Sciatic nerve (tissue), 2 donors: ENCODE measurements around the gene ADAP1. TPM values are rescaled to one million over a fixed set of nuclear protein-coding genes. Genes with fewer than 3 reads are reported as not detected.

Experiments
- ATAC-seq: fragments of 200-7000 bp; cut with Tn5 transposase; one replicate; pipeline ENCODE4 v1.9.1; 2020; ENCODE audit warnings: mild to moderate bottlenecking, moderate library complexity
- DNase-seq: peaks from one replicate; pipeline ENCODE4 v3.0.0-alpha.2; 2020; ENCODE audit warnings: low spot score
- intact Hi-C: fragments of 100-400 bp; cut with DNase I; formaldehyde crosslinking; loops from one replicate; pipeline ENCODE4 v1.14.2; 2022
- total RNA-seq: library from RNA; stranded (reverse); fragmentation: NEBNext Ultra II Directional; extraction: Animal tissue kit (Norgen Biotek cat#: 25700); gene quantifications from one replicate; pipeline ENCODE4 v1.2.1, GENCODE V29; 2021
- donor health status: DM: no; HTN: no; CAD: no.
- donor health status: DM: no; HTN: no; CAD: no.

ADAP1 gene
- total RNA-seq, 1 donor from 2014 or later = 42.8 TPM

GRCh38 chr7:990933-991728 lies 36.7 kb upstream of the ADAP1 start:
- intact Hi-C loops = no loop called here
- DNase-seq (no peak), ATAC-seq (no peak)

DNA sequence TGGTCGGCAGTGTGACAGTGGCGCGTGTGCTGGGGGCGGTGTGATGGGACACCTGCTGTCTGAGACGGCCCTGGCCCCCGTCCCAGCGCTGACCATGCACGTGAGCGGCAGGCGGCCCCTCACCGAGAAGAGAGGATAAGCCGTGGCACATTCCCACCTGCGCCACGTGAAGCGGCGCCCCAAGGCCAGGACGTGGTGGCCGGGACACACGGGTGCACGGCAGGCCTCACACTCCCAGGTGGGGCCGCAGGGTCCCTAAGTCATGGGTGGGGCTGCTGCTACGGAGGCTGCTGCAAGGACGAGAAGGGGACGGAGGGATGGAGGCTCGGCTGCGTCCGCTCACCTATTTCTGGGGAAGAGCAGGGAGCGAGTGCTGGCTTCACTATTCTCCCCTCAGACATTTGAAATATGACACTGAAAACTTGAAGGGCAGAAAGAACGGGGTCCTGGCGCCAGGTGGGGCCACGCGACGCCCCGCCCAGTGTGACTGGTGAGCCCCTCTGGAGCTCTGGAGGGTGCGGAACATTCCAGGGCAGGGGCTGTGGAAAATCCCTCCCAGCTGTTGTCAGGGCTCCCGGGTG lies 36.0 kb upstream of the ADAP1 start:
- ATAC-seq = no peak
- DNase-seq = no peak
- intact Hi-C loops = no loop called here

DNA sequence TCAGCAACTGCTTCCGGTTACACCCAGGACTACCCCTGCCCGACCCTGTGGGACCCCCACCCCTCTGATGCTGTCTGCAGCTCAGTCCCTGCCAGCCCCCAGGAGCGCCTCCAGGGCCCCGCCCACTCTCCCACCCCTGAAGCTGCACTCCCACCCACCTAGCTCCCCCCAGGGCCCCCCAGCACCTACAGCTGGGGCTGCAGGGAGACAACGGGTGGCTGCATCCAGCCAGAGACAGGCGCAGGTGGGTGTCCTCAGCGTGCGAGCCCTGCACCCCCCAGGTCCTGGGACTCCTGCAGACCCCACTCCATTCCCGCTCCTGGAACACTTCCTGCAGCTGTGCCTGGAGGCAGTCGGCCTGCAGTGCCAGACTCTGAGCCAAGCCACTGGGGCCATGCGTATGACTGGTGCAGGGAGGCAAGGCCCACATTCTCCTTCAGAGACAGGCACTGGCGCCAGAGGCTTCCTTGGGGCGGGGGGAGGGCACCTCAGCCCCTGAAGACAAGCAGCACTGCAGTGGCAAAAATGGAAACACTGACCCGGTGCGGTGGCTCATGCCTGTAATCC lies 34.6 kb upstream of the ADAP1 start:
- DNase-seq (no peak), ATAC-seq (no peak)
- intact Hi-C loops = no loop called here

GRCh38 chr7:988426-988911 lies 34.0 kb upstream of the ADAP1 start:
- ATAC-seq (no peak), DNase-seq (no peak)
- intact Hi-C loops = no loop called here

DNA sequence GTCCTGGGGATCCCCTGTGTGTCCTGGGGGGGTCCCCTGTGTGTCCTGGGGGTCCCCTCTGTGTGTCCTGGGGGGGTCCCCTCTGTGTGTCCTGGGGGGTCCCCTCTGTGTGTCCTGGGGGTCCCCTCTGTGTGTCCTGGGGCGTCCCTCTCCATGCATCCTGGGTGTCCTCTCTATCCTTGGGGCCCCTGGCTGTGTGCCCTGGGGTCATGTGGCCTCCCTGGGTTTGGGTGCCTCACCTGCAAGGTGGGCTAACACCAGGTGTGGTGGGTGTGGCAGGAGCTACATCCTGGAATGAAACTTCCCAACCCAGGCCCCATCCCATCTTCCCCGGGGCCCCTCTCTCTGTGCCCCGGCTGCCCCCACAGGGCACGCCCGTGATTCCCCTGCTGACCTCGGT lies 33.4 kb upstream of the ADAP1 start:
- no peak for DNase-seq
- no peak for ATAC-seq
- intact Hi-C loops = no loop called here

- no peak for ATAC-seq
- DNase-seq = no peak
- intact Hi-C loops = no loop called here
These were observed 32.6 kb upstream of the ADAP1 start for GRCh38 chr7:986766-987751.

DNA sequence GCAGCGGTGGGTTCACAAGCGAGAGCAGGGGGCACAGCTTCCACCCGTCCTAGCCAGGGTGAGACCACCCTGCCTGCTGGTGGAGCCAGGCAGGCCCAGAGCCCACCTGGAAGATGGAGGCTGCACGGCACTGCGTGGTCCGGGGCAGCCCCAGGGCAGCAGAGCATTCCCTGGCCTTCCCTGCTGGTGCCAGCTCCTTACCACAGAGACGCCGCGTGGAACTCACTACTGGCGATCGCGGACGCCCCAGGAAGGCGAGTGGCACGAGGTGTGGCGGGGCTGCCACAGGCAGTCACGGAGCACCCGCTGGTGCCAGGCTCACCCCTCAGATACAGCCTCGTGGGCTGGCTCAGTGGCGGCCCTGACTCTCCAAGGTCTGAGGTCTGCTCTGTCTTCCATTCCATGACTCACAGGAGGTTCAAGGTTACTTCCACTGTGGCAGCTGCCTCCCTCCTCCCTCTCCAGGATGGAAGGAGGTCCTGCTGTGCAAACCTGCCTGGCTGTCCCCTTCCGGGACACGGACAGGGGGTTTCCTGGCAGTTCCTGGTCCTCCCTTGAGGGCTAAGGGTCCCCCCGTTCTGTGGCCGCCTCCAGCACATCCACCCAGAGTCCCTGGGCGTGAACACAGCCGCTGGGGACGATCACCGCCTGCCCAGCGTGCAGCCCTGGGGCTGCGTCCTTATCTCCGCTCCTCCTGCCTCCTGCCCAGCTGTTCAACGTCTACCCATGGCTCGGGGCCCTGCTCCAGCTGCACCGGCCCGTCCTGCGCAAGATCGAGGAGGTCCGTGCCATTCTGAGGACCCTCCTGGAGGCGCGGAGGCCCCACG lies 31.6 kb upstream of the ADAP1 start:
- DNase-seq (no peak), ATAC-seq (no peak)
- intact Hi-C loops = no loop called here

DNA sequence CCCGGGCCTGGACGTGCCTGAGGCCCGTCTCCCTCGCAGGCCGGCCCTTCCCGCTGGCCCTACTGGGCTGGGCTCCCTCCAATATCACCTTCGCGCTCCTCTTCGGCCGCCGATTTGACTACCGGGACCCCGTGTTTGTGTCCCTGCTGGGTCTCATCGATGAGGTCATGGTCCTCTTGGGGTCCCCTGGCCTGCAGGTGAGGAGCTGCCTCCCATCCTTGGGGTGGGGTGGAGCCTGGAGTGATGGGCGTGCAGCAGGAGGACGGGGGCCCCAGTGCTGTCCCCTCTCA lies 30.6 kb upstream of the ADAP1 start:
- intact Hi-C loops = no loop called here
- ATAC-seq = no peak
- no peak for DNase-seq

DNA sequence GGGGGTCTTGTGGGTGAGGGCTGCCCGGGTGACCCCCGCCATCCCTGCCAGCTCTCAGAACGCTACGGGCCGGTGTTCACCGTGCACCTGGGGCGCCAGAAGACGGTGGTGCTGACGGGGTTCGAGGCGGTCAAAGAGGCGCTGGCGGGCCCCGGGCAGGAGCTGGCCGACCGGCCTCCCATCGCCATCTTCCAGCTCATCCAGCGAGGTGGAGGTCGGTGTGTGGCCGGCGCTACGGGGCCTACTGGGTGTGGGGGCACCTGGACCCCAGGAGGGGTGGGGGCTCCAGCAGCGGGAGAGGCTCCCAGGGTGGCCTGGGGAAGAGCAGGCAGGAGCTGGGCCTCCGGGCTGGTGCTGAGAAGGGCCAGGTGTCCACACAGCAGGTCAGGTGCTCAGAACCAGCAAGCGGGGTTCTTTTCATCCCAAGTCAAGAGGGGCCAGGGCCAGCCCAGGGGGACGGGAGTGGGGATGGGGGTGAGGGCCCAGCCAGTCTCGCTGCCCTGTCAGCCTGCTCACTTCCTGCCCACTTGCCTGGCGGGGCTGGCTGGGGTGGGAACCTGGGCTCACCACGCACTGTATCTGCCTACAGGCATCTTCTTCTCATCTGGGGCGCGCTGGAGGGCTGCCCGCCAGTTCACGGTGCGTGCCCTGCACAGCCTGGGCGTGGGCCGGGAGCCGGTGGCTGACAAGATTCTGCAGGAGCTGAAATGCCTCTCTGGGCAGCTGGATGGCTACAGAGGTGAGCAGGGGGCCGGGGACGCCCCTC lies 30.1 kb upstream of the ADAP1 start:
- intact Hi-C loops = no loop called here
- no peak for DNase-seq
- no peak for ATAC-seq

DNA sequence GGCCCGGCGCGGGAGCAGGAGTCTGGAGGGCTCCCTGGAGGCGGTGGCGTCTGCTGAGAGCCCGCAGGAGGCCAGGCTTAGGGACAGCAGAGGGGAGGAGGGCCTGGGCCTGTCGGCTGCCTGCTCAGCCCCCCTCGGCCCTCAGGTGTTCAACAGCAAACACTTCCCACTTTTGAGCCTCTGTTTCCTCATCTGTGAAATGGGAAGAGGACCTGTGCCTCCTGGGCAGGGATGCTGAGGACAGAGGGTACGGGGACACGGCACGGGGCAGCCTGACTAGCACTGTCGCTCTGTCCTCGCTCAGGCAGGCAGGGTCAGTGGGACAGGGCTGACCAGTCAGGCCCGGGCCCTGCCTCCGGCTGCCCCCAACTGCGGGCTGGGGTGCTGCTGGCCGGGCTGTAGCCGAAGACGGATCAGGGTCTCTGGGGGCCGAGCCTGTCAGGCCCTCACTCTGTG lies 29.2 kb upstream of the ADAP1 start:
- intact Hi-C loops = no loop called here
- no peak for DNase-seq
- ATAC-seq = no peak

DNA sequence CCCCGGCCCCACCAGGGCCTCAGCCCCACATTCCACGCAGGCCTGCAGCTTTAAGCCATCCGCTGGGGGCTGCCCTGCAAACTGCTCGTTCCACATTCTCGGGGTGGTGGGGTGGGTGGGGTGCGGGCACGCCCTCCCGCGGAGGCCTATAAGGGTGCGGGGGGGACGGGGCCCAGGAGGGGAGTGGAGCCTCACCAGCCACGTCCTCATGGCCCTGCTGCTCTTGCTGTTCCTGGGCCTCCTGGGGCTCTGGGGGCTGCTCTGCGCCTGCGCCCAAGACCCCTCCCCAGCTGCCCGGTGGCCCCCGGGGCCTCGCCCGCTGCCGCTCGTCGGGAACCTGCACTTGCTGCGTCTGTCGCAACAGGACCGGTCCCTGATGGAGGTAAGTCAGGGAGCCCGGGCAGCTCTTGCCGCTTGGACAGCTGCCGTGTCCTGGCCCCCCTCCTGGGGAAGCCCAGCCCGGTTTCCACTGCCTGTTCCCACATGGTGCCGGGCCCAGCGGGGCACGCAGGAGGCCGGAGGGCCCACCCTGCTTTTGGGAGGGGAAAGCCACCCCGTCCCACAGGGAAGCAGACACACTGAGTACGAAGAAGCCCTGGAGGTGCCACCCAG lies 28.6 kb upstream of the ADAP1 start, which contains the start of gene CYP2W1:
TSS of gene CYP2W1 (plus strand) at position 178 of the 612 bp plus-strand sequence. CDS start at position 209, 31 bp downstream.
- ATAC-seq = no peak
- no peak for DNase-seq
- intact Hi-C loops = no loop called here

DNA sequence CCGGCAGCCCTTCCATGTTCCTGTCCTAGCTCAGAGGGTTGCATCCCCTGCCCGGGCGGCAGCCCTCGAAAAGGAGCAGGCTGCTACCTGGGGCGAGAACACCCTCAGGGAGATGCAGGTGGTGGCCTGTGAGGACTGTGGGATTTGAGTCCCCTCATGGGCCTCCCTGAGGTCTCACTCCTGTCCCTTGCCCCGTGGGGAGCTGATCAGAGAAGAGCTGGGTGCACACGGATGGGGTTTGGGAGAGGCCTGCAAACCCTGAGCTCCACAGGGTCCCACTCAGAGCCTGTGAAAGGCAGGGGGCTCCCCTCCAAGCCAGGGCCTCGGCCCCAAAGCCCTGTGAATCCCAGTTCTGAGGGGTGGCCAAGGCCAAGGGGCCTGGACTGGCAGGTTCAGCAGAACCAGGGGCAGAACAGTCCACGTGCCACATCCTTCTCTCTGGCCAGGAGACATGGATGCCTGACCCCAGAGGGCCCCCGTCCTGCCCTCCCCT lies 28.1 kb upstream of the ADAP1 start:
- no peak for ATAC-seq
- intact Hi-C loops = no loop called here

DNA sequence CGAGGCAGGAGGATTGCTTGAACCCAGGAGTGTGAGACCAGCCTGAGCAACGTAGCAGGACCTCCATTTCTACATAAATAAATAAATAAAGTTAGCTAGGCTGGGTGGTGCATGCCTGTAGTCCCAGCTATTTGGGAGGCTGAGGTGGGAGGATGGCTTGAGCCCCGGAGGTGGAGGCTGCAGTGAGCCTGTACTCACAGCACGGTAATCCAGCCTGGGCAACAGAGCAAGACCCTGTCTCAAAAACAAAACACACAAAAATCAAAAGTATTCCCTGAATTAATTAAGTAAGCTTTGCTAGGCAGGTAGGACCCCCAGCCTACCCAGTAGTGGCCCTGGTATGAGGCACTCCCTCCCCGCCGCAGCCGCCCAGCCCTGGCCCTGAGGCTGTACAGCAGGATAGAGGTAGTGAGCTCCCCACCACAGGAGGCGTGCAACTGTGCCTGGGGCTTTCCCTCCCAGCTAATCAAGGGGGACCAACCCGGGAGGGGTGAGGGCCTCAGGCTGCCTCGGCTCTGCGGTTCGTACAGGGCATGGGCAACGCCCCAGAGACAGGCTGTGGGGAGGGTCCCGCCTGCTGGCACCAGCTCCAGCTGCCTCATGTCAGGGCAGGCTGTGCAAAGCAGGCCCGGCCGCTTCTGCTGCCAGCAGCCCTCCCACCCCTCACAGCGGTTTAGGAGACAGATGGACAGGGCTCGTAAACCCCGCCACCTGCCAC lies 27.5 kb upstream of the ADAP1 start:
- DNase-seq (no peak), ATAC-seq (no peak)
- intact Hi-C loops = no loop called here

More for the DNA sequence above, 28.1 kb upstream of the ADAP1 start:
- DNase-seq = no peak

- intact Hi-C loops = no loop called here
- no peak for ATAC-seq
- no peak for DNase-seq
These were observed 25.5 kb upstream of the ADAP1 start for GRCh38 chr7:979886-980571.

GRCh38 chr7:979151-979550 lies 24.7 kb upstream of the ADAP1 start:
- intact Hi-C loops = no loop called here
- DNase-seq (no peak), ATAC-seq (no peak)
